OCI-LY3 (cell line): ENCODE measurements around the gene LRRN2.

Experiments
- H2AFZ ChIP-seq: fragments of 200-600, 300-600 bp; shearing (Covaris generic); 2 replicates; pipeline ENCODE4 v1.6.0; 2014; ENCODE audit warnings: antibody characterized with exemption, low read depth, low read length
- H3K27ac ChIP-seq: fragments of 200-600, 300-600 bp; sonication (generic); 2 replicates; pipeline ENCODE4 v1.5.1; 2014; ENCODE audit warnings: mild to moderate bottlenecking, low read length, moderate library complexity, mixed read lengths
- H3K27me3 ChIP-seq: fragments of 200-600, 300-600 bp; sonication (generic); 2 replicates; pipeline ENCODE4 v1.6.1; 2014; ENCODE audit warnings: low read depth, low read length, mixed read lengths
- H3K36me3 ChIP-seq: fragments of 200-600, 300-600 bp; sonication (generic); replicated peaks from 2 replicates; pipeline ENCODE3; 2014; ENCODE audit warnings: low read depth, low read length, mixed read lengths
- H3K4me1 ChIP-seq: fragments of 300-600, 200-600 bp; sonication (generic); 2 replicates; pipeline ENCODE4 v1.6.1; 2014; ENCODE audit warnings: low read length, mixed read lengths
- H3K4me2 ChIP-seq: fragments of 200-600, 300-600 bp; sonication (generic); 2 replicates; pipeline ENCODE4 v1.6.1; 2014; ENCODE audit warnings: low read length, mixed read lengths
- H3K4me3 ChIP-seq: fragments of 300-600, 200-600 bp; sonication (generic); 2 replicates; pipeline ENCODE4 v1.5.1; 2014; ENCODE audit warnings: antibody characterized with exemption, mild to moderate bottlenecking, low read length, moderate library complexity
- H3K79me2 ChIP-seq: fragments of 300-600, 200-600 bp; shearing (Covaris generic); 2 replicates; pipeline ENCODE4 v1.6.1; 2014; ENCODE audit warnings: mild to moderate bottlenecking, low read length, mixed read lengths
- H3K9ac ChIP-seq: fragments of 300-600, 200-600 bp; shearing (Covaris generic); 2 replicates; pipeline ENCODE4 v1.6.0; 2014; ENCODE audit warnings: mild to moderate bottlenecking, low read length, moderate library complexity
- H3K9me3 ChIP-seq: fragments of 200-600, 300-600 bp; shearing (Covaris generic); 2 replicates; pipeline ENCODE4 v1.6.1; 2014; ENCODE audit warnings: low read length, mixed read lengths; ENCODE audit not compliant: insufficient read depth
- H4K20me1 ChIP-seq: fragments of 200-600, 300-600 bp; sonication (generic); 2 replicates; pipeline ENCODE4 v1.6.1; 2016; ENCODE audit warnings: low read length, mixed read lengths; ENCODE audit not compliant: insufficient read depth
- CTCF ChIP-seq: fragments of 200-600, 300-600 bp; sonication (generic); IDR thresholded peaks from 2 replicates; pipeline ENCODE4 v1.5.1; 2014; ENCODE audit warnings: antibody characterized with exemption, low read length, low read depth
- EZH2phosphoT487 ChIP-seq: fragments of 200-600 bp; shearing (Covaris generic); IDR thresholded peaks from 2 replicates; pipeline ENCODE4 v1.6.1; 2018; ENCODE audit warnings: antibody characterized with exemption, mixed run types, low read depth

Gene LRRN2

DNA sequence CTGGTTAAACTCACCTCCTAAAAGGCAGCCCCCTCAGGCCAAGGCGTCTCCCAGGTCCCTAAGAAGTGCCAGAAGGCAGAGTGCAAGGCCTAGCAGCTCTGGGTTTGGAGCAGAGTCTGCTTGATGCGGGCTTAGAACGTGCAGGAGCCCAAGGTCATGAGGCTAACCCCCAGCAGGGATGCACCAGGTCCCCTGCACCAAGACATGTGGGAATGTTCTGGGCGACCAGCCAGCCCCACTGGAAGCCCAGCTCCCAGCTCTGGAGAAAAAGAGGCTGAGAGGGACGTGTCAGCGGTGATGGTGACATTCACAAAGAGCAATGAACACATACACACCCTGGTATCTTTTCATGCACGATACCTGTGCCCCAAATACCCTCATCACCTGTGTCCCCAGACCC lies 5.1 kb downstream of the LRRN2 start:
- no peaks in the 10 kb centered on the region for H3K4me1 ChIP-seq
- no peak overlapping the region for H3K4me3 ChIP-seq
- H3K36me3 ChIP-seq, result no peaks in the 10 kb centered on the region
- no peak overlapping the region for H3K27ac ChIP-seq
- no peak overlapping the region for H2AFZ ChIP-seq
- H3K9ac ChIP-seq, result no peak overlapping the region
- H4K20me1 ChIP-seq, result no peaks in the 10 kb centered on the region
- no peak for TF ChIP-seq CTCF
- no peak for TF ChIP-seq EZH2phosphoT487
- peaks cover 45% of the 10 kb centered on the region for H3K27me3 ChIP-seq
- H3K4me2 ChIP-seq, result no peak overlapping the region
- no peaks in the 10 kb centered on the region for H3K79me2 ChIP-seq
- no peaks in the 10 kb centered on the region for H3K9me3 ChIP-seq

- no peak overlapping the region for H3K4me3 ChIP-seq
- H3K9me3 ChIP-seq, result no peaks in the 10 kb centered on the region
- no peaks in the 10 kb centered on the region for H4K20me1 ChIP-seq
- no peak overlapping the region for H3K27ac ChIP-seq
- no peaks in the 10 kb centered on the region for H3K4me1 ChIP-seq
- no peak overlapping the region for H3K4me2 ChIP-seq
- H3K36me3 ChIP-seq, result no peaks in the 10 kb centered on the region
- no peak overlapping the region for H3K9ac ChIP-seq
- H3K27me3 ChIP-seq, result peaks cover 45% of the 10 kb centered on the region
- TF ChIP-seq CTCF, result no peak
- H2AFZ ChIP-seq, result no peak overlapping the region
- no peaks in the 10 kb centered on the region for H3K79me2 ChIP-seq
Observed at GRCh38 chr1:204680051-204680450, 5.5 kb downstream of the LRRN2 start.

GRCh38 chr1:204678721-204679475 lies 6.6 kb downstream of the LRRN2 start:
- Histone ChIP-seq H3K4me3 (no peak overlapping the region), H2AFZ (no peak overlapping the region), H3K4me2 (no peak overlapping the region), H3K9me3 (no peaks in the 10 kb centered on the region), H3K4me1 (no peaks in the 10 kb centered on the region), H4K20me1 (no peaks in the 10 kb centered on the region), H3K9ac (no peak overlapping the region), H3K36me3 (no peaks in the 10 kb centered on the region), H3K27ac (no peak overlapping the region), H3K27me3 (peaks cover 51% of the 10 kb centered on the region), H3K79me2 (no peaks in the 10 kb centered on the region)
- TF ChIP-seq CTCF, result no peak
- TF ChIP-seq EZH2phosphoT487, result no peak

DNA sequence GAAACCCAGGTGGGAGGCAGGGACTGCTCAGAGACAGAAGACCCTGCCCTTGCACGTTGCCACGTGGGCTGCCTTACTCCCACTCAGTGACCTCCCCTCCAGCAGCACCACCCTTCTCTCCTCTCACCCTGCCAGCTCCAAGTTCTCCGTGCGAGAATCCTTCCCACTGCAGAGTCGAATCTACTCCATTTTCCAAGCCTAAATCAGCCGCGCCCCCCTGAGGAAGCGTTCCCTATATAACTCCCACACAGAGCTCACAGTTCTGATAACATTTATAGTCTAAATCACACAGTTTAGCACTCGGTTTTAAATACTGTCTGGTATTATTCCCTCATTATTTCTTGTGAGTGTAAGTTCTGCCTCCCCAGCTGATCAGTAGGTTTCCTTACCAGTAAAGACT lies 7.7 kb downstream of the LRRN2 start:
- Histone ChIP-seq H4K20me1 (no peaks in the 10 kb centered on the region), H2AFZ (no peak overlapping the region), H3K27me3 (peaks cover 56% of the 10 kb centered on the region), H3K36me3 (no peaks in the 10 kb centered on the region), H3K4me3 (no peak overlapping the region), H3K9me3 (no peaks in the 10 kb centered on the region), H3K9ac (no peak overlapping the region), H3K79me2 (no peaks in the 10 kb centered on the region), H3K4me2 (no peak overlapping the region), H3K4me1 (no peaks in the 10 kb centered on the region), H3K27ac (no peak overlapping the region)
- no peak for TF ChIP-seq CTCF
- TF ChIP-seq EZH2phosphoT487, result no peak
